LNCaP clone FGC (cell line): ENCODE results near the gene CLSTN2.
A peak's percentile ranks its signal among the peaks of the same experiment; 100 is the strongest.

Experiments
- DNase-seq: peaks from one replicate; pipeline ENCODE4 v3.0.0-alpha.2; 2011; ENCODE audit warnings: low read depth
- H3K4me3 ChIP-seq: 2 replicates; pipeline ENCODE4 v1.5.1; 2011; ENCODE audit warnings: mild to moderate bottlenecking, low read depth, low read length, control low read depth
- CTCF ChIP-seq: IDR thresholded peaks from 2 replicates; pipeline ENCODE4 v1.5.1; 2012; ENCODE audit warnings: mild to moderate bottlenecking; ENCODE audit not compliant: control insufficient read depth, insufficient read depth; ENCODE audit errors: extremely low read depth

CLSTN2 gene

DNA sequence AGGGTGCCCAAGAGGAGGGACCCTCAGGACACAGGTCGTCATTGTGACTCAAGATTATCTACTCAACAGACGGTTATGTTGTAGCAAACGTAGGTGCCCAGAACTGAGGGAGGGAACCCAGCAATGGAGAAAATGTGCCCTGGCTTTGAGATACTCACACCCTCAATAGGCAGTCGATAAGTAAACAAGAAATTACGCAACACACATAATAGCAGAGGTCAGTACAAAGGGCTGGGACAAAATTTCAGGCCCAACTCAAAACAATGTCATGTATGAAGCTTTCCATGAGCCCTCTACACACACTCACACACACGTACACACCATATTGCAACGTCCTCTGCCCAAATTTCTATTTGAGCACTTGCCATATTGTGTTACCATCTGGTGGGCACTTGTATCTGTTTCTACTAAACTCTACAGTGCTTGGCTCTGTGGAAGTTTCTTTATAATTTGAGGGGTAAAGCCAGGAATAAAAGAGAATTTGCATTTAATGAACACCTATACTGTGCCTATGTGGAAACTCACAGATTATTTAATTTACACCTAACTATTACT lies 628.3 kb downstream of the CLSTN2 start:
- no peak for DNase-seq
- H3K4me3 ChIP-seq = no peak overlapping the region
- TF ChIP-seq CTCF = no peak

- H3K4me3 ChIP-seq = no peak overlapping the region
- no peak for TF ChIP-seq CTCF
- DNase-seq = no peak
These were observed 633.1 kb downstream of the CLSTN2 start for GRCh38 chr3:140568131-140568530.

DNA sequence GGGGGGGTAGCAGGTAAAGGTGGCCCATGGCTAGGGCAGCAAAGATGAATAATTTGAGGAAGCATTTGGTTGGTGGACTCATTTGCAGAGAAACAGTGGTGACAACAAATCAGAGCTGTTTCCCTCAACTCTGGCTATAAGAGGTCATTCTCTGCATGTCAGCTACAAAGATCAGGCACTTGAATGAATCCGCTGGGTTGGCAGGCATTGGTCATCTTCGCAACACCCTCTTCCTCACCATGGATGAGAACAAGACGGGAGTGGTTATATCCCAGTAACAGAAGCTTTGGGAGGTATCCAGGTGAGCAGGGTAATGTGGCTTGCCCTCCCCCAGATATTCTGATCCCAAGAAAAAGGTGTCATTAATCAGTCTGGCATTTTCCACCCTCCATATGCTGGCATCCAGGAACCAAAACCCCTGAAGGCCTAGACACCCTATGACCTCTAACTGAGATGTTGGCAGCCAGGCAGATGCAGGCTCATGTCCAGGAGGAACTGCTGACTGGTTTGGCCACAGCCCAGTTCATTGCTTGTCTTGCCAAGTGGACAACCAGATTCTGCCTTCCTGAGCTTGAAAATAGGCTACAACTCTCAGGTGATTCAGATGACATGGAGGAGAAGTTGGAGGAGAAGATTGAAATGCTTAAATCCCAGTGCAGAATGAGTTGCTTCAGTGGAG lies 634.0 kb downstream of the CLSTN2 start:
- no peak for TF ChIP-seq CTCF
- DNase-seq = peak; percentile 72
- H3K4me3 ChIP-seq = no peak overlapping the region

DNA sequence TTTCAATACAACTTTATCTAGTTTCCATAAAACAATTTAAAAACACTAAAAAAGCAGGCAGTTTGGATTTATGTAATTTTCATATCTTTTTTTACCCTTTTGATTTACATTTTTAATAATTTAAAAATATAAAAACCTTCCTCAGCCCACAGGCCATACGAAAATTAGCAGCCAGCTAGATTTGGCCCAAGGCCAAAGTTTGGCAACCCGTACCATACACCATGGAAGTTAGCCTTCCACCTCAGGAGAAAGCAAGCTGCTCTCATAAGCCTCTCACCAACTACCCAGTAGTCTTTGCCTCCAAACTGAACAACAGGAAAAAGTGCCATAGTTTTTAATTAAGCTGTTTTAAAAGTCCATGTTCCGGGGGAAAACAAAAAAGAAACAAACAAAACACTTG lies 635.6 kb downstream of the CLSTN2 start:
- TF ChIP-seq CTCF = no peak
- no peak for DNase-seq

GRCh38 chr3:140571836-140572235 lies 636.9 kb downstream of the CLSTN2 start:
- DNase-seq = no peak
- TF ChIP-seq CTCF = no peak
- H3K4me3 ChIP-seq = no peak overlapping the region

More for the DNA sequence above, 635.6 kb downstream of the CLSTN2 start:
- no peak overlapping the region for H3K4me3 ChIP-seq

GRCh38 chr3:140572334-140572733 lies 637.3 kb downstream of the CLSTN2 start:
- H3K4me3 ChIP-seq = no peak overlapping the region
- no peak for TF ChIP-seq CTCF
- DNase-seq = no peak

GRCh38 chr3:140573011-140573410 lies 638.0 kb downstream of the CLSTN2 start:
- H3K4me3 ChIP-seq = no peak overlapping the region
- DNase-seq = no peak
- TF ChIP-seq CTCF = no peak
